CD4-positive, alpha-beta T cell treated with Interleukin-4 for 4 hours (primary cell): Measurements from ENCODE around the gene ZNF69.
"Not testable (repeated sequence)": the region's sequence is repeated elsewhere in the genome, so short reads cannot be mapped to it uniquely, and the experiment has no call there.

Experiments
- DNase-seq: peaks from one replicate; pipeline ENCODE4 v3.0.0-alpha.2; 2020

ZNF69 gene

DNA sequence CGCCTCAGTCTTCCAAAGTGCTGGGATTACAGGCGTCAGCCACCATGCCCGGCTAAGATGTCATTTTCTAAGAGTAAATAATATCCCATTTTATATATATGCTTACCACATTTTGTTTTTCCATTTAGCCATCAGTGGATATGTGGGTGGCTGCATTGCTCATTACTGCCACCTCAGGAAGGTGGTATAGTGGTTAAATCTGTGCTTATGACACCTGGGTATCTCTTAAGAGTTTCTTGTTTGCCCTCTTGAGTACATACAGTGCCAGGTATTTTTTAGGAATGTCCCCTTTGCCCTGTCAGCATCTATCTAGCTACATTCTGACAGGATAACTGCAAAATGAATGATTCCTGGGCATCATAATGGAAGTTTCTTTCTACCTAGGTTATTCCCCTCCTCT is 14.6 kb downstream of the ZNF69 start:
- no peak for DNase-seq

DNA sequence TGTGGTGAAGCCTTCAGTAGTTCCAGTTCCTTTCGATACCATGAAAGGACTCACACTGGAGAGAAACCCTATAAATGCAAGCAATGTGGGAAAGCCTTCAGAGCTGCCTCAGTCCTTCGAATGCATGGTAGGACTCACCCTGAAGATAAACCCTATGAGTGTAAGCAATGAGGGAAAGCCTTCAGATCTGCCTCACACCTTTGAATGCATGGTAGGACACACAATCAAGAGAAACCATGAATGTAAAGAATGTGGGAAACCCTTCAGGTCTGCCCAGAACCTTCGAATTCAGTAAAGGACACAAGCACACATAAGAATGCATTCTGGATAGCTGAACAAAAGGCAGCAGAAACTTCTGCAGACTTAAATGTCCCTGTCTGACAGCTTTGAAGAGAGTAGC is 18.3 kb downstream of the ZNF69 start:
- no peak for DNase-seq

DNA sequence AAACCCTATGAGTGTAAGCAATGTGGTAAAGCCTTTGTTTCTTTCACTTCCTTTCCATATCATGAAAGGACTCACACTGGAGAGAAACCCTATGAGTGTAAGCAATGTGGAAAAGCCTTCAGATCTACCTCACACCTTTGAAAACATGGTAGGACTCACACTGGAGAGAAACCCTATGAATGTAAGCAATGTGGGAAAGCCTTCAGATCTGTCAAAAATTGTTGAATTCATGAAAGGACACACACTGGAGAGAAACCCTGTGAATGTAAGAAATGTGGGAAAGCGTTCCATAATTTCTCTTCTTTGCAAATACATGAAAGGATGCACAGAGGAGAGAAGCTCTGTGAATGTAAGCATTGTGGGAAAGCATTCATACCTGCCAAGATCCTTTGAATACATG is 24.4 kb downstream of the ZNF69 start:
- not testable (repeated sequence) for DNase-seq

DNA sequence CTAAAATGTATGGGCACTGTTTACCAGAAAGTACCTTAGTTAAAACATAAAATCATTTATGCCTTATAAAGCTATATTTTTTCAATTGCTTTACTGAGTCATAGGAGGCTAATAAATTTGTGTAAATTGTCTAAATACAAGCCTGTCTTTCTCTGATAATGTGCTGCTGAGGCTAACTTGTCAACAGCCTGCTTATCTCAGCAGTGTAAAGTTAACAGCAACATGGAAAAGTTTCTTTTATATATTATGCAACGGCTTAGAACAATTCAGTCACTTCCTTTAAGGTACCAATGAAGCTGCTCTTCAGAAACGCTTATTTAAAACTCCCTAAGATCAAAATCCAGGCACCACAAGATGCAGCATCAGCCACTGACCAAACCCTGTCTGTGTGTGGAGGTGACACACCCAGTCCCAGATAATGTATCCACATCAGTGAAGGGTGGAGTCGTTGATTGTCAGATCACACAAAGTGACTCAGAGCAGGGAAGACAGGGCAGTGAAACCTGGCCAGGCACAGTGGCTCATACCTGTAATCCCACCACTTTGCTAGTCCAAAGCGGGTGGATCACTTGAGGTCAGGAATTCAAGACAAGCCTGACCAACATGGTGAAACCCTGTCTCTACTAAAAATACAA is 27.0 kb downstream of the ZNF69 start:
- not testable (repeated sequence) for DNase-seq

DNA sequence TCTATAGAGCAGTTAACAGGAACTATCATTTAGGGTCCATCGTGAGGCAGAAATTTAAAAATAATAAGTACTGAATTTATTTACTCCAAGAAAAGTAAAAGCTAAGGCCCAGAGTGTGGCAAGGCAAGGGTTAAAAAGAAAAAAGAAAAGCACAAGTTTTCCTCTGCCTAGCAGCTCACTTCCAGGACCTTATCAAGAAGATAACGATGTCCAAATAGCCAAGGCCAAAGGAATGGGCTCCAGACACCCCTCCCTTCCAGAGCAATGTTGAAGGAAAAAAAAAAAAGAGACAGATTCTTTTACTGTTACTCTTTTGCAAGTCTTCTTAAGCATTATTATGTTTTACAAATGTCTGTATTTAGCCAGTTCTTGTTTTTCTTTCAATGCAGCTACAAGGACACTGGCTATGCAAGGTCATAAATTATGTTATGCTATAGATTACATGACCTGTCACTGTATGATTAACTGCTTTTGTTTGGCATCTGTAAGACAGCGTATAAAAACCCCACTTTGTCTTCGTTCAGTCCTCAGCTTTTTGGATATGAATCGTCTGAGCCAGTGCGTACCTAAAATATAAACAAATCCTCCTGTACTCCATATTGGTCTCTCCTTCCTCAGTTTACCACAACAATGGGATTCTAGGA is 34.4 kb downstream of the ZNF69 start:
- no peak for DNase-seq

DNA sequence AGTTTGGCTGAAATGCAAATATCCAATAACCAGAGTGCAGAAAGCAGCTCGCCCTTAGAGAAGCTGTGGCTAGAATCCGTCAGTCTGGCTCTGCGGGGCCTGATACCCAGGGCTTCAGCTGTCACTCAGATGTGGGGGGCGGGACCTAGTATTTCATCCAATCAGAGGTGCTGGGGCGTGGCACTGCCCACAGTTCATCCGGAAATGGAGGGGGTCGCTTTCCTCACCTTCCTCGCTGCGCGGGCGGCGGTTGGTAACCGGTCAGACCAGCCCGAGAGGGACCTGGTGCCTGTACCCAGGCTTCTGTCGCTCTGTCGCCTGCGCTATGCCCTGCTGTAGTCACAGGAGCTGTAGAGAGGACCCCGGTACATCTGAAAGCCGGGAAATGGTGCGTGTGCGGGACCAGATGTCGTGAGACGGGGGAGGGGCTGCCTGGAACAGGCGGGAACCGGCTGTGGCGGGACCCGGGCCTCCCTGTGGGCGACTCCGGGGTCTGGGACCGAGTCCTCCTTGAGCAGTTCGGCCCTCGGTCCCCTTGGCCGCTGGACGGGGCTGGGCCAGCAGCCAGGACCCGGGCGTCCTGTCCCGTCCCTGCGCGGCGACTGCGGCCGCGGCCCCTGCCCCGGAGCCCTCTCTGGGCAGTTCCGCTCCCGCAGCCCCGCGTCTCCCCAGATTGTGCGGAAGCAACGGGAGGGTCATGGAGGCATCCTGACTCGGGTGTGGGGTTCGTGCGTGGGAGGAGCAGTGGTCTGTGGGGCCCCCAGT is 37.5 kb downstream of the ZNF69 start, which contains the start of gene ZNF700:
Gene ZNF700, plus strand, starts transcription at position 222 of the 765 bp plus-strand sequence. Its CDS starts 104 bp downstream, at position 326.
- peak; percentile 91 for DNase-seq

DNA sequence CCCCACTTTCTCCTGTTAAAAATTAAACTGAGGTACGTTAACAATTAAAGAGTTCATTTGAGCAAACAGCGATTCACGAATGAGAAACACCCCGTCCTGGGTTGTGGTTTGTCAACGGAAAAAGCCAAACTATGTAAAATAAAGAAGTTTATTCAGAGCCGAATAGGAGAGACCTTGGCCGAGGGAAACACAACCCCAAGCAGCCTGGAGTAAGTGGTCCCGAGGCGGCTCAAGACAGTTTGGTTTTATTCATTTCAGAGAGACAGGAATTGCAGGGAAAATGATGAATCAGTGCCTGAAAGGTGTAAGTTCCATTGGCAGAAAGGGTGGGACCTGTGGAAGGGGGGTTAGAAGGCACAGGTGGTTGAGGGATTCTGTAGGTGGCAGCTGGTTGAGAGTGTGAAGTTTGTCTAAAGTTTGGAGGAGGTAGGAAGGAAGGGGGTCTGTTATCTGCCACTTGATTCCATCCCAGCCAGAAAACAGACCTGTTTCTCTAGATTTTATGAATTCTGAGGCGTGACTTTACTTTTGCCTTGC is 38.1 kb downstream of the ZNF69 start:
- DNase-seq: not testable (repeated sequence)

DNA sequence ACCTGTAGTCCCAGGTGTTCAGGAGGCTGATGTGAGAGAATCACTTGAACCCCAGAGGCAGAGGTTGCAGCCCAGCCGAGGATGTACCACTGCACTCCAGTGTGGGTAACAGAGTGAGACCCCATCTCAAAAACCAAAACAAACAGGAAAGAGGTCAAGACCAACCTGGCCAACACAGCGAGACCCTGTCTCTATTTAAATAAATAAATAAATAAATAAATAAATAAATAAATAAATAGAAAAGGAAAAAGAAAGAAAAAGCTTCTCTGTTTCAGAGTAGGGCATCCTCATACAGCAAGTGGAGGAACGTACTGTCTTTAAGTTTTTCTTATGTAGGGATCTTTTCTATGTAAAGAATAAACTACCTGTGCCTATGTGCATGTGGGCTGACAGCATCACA is 39.6 kb downstream of the ZNF69 start:
- DNase-seq: no peak

DNA sequence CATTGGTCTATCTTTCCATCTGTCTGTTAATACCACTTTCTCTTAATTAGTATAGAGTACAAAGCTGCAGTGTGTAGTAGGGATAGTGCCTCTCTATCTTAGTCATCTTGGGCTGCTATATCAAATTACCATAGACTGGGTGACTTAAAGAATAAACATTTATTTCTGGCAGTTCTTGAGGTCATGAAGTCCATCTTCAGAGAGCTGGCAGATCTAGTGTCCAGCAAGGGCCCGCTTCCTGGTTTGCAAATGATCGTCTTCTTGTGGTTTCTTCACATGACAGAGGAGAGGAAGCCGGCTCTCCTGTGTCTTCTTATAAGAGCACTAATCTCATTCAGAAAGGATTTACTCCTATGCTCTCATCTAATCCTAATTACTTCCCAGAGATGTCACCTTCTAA is 43.5 kb downstream of the ZNF69 start:
- no peak for DNase-seq

DNA sequence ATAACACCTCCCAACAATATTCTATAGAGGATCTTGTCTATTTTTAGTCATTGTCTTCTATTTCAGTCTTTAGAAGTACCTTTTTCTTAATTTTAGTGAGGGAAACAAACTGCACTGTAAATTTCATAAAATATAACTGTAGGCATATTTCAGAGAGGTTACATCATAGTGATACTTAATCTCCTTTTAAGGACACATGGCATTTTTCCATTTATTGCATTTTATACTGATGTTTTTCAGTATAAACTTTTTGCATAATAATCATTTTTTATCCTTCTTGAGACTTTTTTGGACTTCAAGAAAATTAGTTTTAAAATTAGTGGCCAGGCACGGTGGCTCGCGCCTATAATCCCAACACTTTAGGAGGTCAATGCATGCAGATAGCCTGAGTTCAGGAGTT is 43.9 kb downstream of the ZNF69 start:
- no peak for DNase-seq

DNA sequence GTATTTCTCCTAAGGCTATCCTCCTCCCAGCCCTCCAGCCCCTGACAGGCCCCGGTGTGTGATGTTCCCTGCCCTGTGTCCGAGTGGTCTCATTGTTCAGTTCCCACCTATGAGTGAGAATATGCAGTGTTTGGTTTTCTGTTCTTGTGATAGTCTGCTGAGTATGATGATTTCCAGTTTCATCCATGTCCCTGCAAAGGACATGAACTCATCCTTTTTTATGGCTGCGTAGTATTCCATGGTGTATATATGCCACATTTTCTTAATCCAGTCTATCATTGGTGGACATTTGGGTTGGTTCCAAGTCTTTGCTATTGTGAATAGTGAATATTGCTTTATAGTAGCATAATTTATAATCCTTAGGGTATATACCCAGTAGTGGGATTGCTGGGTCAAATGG is 48.2 kb downstream of the ZNF69 start:
- not testable (repeated sequence) for DNase-seq

DNA sequence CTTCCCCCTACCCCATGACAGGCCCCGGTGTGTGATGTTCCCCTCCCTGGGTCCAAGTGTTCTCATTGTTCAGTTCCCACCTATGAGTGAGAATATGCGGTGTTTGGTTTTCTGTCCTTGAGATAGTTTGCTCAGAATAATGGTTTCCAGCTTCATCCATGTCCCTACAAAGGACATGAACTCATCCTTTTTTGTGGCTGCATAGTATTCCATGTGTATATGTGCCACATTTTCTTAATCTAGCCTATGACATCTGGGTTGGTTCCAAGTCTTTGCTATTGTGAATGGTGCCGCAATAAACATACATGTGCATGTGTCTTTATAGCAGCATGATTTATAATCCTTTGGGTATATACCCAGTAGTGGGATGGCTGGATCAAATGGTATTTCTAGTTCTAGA is 50.8 kb downstream of the ZNF69 start:
- not testable (repeated sequence) for DNase-seq

DNA sequence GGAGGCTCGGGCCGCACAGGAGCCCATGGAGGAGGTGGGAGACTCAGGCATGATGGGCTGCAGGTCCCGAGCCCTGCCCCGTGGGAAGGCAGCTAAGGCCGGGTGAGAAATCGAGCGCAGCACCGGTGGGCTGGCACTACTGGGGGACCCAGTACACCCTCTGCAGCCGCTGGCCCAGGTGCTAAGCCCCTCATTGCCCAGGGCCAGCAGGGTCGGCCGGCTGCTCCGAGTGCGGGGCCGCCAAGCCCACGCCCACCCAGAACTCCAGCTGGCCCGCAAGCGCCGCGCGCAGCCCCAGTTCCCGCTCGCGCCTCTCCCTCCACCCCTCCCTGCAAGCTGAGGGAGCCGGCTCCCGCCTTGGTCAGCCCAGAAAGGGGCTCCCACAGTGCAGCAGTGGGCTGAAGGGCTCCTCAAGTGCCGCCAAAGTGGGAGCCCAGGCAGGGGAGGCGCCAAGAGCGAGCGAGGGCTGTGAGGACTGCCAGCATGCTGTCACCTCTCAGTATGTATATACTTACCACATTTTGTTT is 53.8 kb downstream of the ZNF69 start:
- DNase-seq: not testable (repeated sequence)

DNA sequence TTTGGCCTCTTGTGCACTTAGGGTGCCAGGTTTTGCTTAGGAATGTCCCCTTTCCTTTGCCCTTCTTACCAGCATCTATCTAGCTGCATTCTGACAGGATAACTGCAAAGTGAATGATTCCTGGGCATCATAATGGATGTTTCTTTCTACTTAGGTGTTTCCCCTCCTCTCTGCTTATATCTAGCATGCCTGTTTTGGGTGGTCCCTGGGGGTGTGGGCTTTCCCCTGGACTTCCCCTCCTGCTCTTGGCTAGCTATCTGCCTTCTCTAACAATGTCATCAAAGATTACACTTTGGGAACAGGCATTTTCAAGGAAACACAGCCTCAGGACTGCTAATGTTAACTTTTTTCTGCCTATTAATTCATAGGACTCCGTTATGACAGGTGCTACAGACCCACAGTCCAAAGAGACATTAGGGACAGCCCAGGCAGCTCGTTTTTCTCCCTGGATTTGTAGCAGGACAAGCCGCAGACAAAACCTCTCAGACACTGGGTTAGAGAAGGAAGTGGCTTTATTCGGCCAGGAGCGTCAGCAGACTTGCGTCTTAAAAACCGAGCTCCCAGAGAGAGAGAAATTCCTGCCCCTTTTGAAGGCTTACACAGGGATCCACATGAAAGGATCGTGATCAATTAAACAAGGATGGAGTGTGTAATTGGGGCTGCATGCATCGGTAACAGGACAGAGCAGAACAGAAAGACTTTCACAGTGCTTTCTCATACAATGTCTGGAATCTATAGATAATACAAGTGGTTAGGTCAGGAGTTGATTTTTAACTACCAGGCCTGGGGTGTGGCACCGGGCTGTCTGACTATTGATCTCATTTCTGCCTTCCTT is 54.6 kb downstream of the ZNF69 start:
- DNase-seq: no peak

DNA sequence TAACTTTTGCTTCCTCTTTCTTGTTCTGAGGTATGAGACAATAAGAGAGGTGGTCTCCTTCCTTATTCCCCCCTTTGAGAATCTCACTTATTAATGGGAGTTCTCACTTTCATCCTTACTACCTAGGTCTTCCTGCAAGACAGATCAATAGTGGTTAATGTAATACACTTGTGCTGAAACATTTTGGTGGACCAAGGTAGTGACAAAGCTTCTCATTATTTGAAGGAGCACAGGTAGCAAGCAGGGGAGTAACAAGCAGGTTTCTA is 55.2 kb downstream of the ZNF69 start:
- no peak for DNase-seq

DNA sequence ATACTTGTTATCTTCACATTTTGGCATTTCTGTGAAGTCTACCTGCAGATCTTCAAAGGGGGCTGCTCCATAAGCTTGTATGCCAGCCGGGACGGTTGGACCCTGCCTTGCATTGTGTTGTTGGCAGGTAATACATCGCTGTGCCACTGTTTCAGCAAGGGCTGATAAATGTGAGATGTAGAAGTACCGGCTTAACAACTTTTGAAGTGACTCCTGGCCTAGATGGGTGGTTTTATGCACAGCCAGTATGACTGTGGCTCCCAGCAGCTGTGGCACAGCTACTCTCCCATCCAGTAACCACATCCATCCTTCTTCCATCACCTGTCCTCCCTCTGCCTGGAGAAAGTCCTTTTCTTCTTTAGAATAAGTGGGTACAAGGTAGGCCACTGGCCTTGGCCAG is 57.1 kb downstream of the ZNF69 start:
- no peak for DNase-seq

DNA sequence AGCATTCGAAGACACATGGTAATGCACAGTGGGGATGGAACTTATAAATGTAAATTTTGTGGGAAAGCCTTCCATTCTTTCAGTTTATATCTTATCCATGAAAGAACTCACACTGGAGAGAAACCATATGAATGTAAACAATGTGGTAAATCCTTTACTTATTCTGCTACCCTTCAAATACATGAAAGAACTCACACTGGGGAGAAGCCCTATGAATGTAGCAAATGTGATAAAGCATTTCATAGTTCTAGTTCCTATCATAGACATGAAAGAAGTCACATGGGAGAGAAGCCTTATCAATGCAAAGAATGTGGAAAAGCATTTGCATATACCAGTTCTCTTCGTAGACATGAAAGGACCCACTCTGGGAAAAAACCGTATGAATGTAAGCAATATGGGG is 61.1 kb downstream of the ZNF69 start:
- no peak for DNase-seq

DNA sequence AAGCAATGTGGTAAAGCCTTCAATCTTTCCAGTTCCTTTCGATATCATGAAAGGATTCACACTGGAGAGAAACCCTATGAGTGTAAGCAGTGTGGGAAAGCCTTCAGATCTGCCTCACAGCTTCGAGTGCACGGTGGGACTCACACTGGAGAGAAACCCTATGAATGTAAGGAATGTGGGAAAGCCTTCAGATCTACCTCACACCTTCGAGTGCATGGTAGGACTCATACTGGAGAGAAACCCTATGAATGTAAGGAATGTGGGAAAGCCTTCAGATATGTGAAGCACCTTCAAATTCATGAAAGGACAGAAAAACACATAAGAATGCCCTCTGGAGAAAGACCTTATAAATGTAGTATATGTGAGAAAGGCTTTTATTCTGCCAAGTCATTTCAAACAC is 61.6 kb downstream of the ZNF69 start:
- no peak for DNase-seq

DNA sequence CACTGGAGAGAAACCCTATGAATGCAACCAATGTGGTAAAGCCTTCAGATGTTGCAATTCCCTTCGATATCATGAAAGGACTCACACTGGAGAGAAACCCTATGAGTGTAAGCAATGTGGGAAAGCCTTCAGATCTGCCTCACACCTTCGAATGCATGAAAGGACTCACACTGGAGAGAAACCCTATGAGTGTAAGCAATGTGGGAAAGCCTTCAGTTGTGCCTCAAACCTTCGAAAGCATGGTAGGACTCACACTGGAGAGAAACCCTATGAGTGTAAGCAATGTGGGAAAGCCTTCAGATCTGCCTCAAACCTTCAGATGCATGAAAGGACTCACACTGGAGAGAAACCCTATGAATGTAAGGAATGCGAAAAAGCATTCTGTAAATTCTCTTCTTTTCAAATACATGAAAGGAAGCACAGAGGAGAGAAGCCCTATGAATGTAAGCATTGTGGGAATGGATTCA is 62.1 kb downstream of the ZNF69 start:
- DNase-seq: not testable (repeated sequence)

DNA sequence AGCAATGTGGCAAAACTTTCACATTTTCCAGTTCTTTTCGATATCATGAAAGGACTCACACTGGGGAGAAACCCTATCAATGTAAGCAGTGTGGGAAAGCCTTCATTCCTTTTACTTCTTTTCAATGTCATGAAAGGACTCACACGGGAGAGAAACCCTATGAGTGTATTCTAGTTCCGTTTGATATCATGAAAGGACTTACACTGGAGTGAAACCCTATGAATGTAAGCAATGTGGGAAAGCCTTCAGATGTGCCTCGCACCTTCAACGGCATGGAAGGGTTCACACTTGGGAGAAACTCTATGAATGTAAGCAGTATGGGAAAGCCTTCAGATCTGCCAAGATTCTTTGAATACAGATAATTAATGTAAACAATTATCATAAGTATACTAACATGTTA is 62.7 kb downstream of the ZNF69 start:
- no peak for DNase-seq
